PC-3 (cell line): Measurements from ENCODE around the gene LHX4.

Source experiments
- EZH2 ChIP-seq: fragments of 300-600 bp; sonication (generic); IDR thresholded peaks from one replicate; pipeline ENCODE4 v1.6.1; 2017; ENCODE audit warnings: antibody characterized with exemption, mild to moderate bottlenecking, low read length; ENCODE audit not compliant: unreplicated experiment
- TF ChIP-seq, protein P1 (sequence below): fragments of 300-600 bp; sonication (generic); conservative IDR thresholded peaks from 2 replicates; pipeline ENCODE4 v1.5.1; 2017; ENCODE audit warnings: antibody characterized with exemption, low read depth, mild to moderate bottlenecking, low read length

DNA sequence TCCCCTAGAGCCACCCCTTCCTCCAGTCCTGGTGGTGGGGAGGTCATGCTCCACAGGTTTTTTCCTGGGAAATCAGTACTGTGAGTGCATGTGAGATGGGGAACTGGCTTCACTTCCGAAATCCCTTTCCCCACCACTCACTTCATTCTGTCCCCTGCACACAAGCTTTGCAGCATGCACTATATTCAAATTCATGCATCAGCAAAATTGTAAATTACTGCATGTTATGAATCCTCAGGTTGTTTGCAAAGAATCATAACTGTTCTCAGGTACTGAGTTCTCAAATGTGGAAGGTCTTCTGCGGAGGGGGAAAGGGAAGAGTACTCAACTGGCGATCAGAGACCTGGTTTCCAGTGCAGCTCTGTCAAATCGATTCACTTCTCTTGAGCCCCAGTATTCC is 42.3 kb downstream of the LHX4 start:
- TF ChIP-seq, protein P1, sequence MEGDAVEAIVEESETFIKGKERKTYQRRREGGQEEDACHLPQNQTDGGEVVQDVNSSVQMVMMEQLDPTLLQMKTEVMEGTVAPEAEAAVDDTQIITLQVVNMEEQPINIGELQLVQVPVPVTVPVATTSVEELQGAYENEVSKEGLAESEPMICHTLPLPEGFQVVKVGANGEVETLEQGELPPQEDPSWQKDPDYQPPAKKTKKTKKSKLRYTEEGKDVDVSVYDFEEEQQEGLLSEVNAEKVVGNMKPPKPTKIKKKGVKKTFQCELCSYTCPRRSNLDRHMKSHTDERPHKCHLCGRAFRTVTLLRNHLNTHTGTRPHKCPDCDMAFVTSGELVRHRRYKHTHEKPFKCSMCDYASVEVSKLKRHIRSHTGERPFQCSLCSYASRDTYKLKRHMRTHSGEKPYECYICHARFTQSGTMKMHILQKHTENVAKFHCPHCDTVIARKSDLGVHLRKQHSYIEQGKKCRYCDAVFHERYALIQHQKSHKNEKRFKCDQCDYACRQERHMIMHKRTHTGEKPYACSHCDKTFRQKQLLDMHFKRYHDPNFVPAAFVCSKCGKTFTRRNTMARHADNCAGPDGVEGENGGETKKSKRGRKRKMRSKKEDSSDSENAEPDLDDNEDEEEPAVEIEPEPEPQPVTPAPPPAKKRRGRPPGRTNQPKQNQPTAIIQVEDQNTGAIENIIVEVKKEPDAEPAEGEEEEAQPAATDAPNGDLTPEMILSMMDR: no peak
- no peak for TF ChIP-seq EZH2
